ENCODE measurements around the gene DPP8.
"Not testable (repeated sequence)": the region's sequence is repeated elsewhere in the genome, so short reads cannot be mapped to it uniquely, and the experiment has no call there.

DNA sequence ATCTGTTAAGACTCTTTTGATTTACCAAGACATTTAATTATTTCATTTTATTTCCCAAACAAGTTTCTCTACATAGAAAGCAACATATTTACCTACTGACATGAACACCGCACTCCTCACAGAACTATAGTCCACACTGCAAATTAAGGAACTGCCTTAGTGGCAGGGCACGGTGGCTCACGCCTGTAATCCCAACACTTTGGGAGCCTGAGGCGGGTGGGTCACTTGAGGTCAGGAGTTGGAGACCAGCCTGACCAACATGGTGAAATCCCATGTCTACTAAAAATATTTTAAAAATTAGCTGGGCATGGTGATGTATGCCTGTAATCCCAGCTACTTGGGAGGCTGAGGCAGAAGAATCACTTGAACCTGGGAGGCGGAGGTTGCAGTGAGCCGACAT lies 54.4 kb downstream of the DPP8 start:
- TF ChIP-seq, protein P1, sequence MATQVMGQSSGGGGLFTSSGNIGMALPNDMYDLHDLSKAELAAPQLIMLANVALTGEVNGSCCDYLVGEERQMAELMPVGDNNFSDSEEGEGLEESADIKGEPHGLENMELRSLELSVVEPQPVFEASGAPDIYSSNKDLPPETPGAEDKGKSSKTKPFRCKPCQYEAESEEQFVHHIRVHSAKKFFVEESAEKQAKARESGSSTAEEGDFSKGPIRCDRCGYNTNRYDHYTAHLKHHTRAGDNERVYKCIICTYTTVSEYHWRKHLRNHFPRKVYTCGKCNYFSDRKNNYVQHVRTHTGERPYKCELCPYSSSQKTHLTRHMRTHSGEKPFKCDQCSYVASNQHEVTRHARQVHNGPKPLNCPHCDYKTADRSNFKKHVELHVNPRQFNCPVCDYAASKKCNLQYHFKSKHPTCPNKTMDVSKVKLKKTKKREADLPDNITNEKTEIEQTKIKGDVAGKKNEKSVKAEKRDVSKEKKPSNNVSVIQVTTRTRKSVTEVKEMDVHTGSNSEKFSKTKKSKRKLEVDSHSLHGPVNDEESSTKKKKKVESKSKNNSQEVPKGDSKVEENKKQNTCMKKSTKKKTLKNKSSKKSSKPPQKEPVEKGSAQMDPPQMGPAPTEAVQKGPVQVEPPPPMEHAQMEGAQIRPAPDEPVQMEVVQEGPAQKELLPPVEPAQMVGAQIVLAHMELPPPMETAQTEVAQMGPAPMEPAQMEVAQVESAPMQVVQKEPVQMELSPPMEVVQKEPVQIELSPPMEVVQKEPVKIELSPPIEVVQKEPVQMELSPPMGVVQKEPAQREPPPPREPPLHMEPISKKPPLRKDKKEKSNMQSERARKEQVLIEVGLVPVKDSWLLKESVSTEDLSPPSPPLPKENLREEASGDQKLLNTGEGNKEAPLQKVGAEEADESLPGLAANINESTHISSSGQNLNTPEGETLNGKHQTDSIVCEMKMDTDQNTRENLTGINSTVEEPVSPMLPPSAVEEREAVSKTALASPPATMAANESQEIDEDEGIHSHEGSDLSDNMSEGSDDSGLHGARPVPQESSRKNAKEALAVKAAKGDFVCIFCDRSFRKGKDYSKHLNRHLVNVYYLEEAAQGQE (IDR thresholded peaks at IDR 0.05; ENCODE audit: low read depth), result not testable (repeated sequence)
- not testable (repeated sequence) for TF ChIP-seq POLR2AphosphoS5 (IDR thresholded peaks at IDR 0.05; ENCODE audit: low read depth, low read length); EZH2 (IDR thresholded peaks at IDR 0.05); POLR2A (IDR thresholded peaks at IDR 0.05; ENCODE audit: borderline replicate concordance, extremely low read depth, insufficient read depth, insufficient read length); SIN3A (IDR thresholded peaks at IDR 0.05; ENCODE audit: low read depth); EGR1 (IDR thresholded peaks at IDR 0.05; ENCODE audit: low read depth); YY1 (IDR thresholded peaks at IDR 0.05; ENCODE audit: extremely low read depth, insufficient replicate concordance, low read depth, low read length); RAD21 (IDR thresholded peaks at IDR 0.05; ENCODE audit: low read depth); ZNF274 (IDR thresholded peaks at IDR 0.05; ENCODE audit: low read depth, low read length)
- TF ChIP-seq, protein P2, sequence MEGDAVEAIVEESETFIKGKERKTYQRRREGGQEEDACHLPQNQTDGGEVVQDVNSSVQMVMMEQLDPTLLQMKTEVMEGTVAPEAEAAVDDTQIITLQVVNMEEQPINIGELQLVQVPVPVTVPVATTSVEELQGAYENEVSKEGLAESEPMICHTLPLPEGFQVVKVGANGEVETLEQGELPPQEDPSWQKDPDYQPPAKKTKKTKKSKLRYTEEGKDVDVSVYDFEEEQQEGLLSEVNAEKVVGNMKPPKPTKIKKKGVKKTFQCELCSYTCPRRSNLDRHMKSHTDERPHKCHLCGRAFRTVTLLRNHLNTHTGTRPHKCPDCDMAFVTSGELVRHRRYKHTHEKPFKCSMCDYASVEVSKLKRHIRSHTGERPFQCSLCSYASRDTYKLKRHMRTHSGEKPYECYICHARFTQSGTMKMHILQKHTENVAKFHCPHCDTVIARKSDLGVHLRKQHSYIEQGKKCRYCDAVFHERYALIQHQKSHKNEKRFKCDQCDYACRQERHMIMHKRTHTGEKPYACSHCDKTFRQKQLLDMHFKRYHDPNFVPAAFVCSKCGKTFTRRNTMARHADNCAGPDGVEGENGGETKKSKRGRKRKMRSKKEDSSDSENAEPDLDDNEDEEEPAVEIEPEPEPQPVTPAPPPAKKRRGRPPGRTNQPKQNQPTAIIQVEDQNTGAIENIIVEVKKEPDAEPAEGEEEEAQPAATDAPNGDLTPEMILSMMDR (IDR thresholded peaks at IDR 0.05 in 2 of 3, conservative IDR thresholded peaks at IDR 0.05 in 1 of 3; ENCODE audit: borderline replicate concordance in 1 of 3, insufficient read depth in 1 of 3, low read depth in 2 of 3, low read length in 2 of 3), result not testable (repeated sequence)
- TF ChIP-seq, protein P3, sequence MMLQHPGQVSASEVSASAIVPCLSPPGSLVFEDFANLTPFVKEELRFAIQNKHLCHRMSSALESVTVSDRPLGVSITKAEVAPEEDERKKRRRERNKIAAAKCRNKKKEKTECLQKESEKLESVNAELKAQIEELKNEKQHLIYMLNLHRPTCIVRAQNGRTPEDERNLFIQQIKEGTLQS (IDR thresholded peaks at IDR 0.05), result not testable (repeated sequence)

Measured in HCT116 (cell line).